ENCODE measurements around the gene CGB5.

Gene CGB5

DNA sequence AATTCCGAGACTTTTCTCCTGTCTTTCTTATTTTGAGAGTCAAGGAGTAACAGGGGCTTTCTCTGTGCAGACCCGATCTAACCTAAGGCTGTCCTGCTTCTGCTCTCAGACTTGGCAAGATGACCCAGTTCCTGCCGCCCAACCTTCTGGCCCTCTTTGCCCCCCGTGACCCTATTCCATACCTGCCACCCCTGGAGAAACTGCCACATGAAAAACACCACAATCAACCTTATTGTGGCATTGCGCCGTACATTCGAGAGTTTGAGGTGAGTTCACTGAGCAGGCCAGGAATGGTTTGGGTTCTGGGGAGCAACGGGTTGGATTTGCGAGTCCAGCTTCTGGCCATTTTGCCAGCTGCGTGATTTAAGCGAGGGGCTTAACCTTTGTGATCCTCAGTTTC is 42.6 kb downstream of the CGB5 start:
- no peak for DNase-seq (ENCODE audit: low read depth)

DNA sequence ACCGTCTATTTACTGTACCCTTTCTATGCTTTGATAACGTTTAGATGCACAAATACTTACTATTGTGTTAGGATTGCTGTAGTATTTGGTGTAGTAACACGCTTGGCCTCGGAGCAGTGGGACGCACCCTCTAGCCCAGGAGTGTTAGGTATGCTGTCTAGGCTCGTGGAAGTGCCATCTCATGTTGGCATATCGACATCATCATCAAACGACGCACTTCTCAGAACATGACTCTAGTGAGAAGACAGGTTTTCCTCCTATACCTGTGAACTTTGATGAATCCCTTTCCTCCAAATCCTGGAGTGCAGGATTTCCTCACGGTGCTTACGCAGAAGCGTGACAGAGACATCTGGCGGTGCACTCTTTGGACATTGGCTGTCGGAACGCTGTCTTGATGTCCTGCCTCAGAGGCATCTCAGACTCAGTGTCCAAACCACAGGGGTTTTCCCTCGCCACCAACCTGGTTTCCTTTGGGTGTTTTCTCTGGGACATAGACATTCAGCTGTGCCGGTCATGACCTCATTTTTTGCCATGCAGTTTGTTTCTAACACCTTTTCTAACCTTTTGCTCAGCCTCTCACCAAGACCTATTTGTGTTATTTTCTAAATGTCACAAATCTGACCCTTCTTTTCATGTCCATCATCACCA is 47.9 kb downstream of the CGB5 start:
- DNase-seq (ENCODE audit: low read depth) = no peak

DNA sequence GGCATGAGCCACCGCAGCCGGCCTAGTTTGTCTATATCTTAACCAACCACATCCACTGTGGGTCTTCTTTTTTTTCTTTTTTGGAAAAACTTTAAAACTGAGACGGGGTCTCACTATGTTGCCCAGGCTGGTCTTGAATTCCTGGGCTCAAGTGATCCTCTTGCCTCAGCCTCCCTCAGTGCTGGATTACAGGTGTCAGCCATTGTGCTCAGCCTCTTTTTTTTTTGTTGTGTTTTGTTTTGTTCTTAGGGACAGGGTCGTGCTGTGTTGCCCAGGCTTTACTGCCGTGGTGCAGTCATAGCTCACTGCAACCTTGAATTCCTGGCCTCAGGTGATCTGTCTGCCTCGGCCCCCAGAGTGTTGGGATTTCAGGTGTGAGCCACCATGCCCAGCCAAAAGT is 49.0 kb downstream of the CGB5 start:
- no peak for DNase-seq (ENCODE audit: low read depth)
